Trophoblast cell (in vitro differentiated cells and primary cell): ENCODE data around the gene MAMLD1.

ENCODE experiments used
- DNase-seq, 2 donors: peaks; one replicate each; pipeline ENCODE4 v3.0.0-alpha.2; 2016
- H2AFZ ChIP-seq: 2 replicates; pipeline ENCODE4 v1.6.1; 2013; ENCODE audit warnings: low read length, moderate library complexity, mild to moderate bottlenecking; ENCODE audit not compliant: insufficient read depth, poor library complexity
- H2AK5ac ChIP-seq: 2 replicates; pipeline ENCODE4 v1.6.1; 2013; ENCODE audit warnings: mild to moderate bottlenecking, low read length
- H2BK120ac ChIP-seq: 2 replicates; pipeline ENCODE4 v1.6.1; 2013; ENCODE audit warnings: low read length, mild to moderate bottlenecking, moderate library complexity; ENCODE audit not compliant: insufficient read depth, poor library complexity
- H2BK12ac ChIP-seq: 2 replicates; pipeline ENCODE4 v1.6.1; 2013; ENCODE audit warnings: mild to moderate bottlenecking, low read length, moderate library complexity
- H2BK5ac ChIP-seq: 2 replicates; pipeline ENCODE4 v1.6.1; 2013; ENCODE audit warnings: low read length, low read depth, moderate library complexity, mild to moderate bottlenecking; ENCODE audit not compliant: poor library complexity
- H3K14ac ChIP-seq: 2 replicates; pipeline ENCODE4 v1.6.1; 2013; ENCODE audit warnings: mild to moderate bottlenecking, low read length
- H3K18ac ChIP-seq: 2 replicates; pipeline ENCODE4 v1.6.1; 2013; ENCODE audit warnings: mild to moderate bottlenecking, low read length
- H3K23ac ChIP-seq: 2 replicates; pipeline ENCODE4 v1.6.1; 2013; ENCODE audit warnings: low read length
- H3K27ac ChIP-seq: 2 replicates; pipeline ENCODE4 v1.5.1; 2013; ENCODE audit warnings: low read depth, mild to moderate bottlenecking, inconsistent platforms, low read length, moderate library complexity
- H3K27me3 ChIP-seq: 2 replicates; pipeline ENCODE4 v1.6.1; 2013; ENCODE audit warnings: inconsistent platforms, mild to moderate bottlenecking, low read length, moderate library complexity; ENCODE audit not compliant: insufficient read depth
- H3K36me3 ChIP-seq, 2 experiments: 1 replicate in 1 of 2; 2 replicates in 1 of 2; pipeline ENCODE4 v1.6.1; 2013; ENCODE audit warnings: low read length in 2 of 2, mild to moderate bottlenecking in 2 of 2, moderate library complexity in 1 of 2; ENCODE audit not compliant: insufficient read depth in 2 of 2, control insufficient read depth in 1 of 2
- H3K4ac ChIP-seq: 2 replicates; pipeline ENCODE4 v1.6.1; 2013; ENCODE audit warnings: low read depth, mild to moderate bottlenecking, low read length, moderate library complexity
- H3K4me1 ChIP-seq, 2 experiments: 1 replicate in 1 of 2; 2 replicates in 1 of 2; pipeline ENCODE4 v1.6.1; 2013; ENCODE audit warnings: low read length in 2 of 2, mild to moderate bottlenecking in 2 of 2, moderate library complexity in 1 of 2; ENCODE audit not compliant: insufficient read depth in 2 of 2, control insufficient read depth in 1 of 2
- H3K4me2 ChIP-seq: 2 replicates; pipeline ENCODE4 v1.6.1; 2013; ENCODE audit warnings: inconsistent platforms, mild to moderate bottlenecking, low read length, moderate library complexity
- H3K4me3 ChIP-seq: 2 replicates; pipeline ENCODE4 v1.5.1; 2013; ENCODE audit warnings: mild to moderate bottlenecking, low read depth, low read length, inconsistent platforms
- H3K79me1 ChIP-seq: one replicate; pipeline ENCODE4 v1.6.1; 2013; ENCODE audit warnings: low read length
- H3K79me2 ChIP-seq: 2 replicates; pipeline ENCODE4 v1.6.1; 2013; ENCODE audit warnings: low read length, mild to moderate bottlenecking; ENCODE audit not compliant: control insufficient read depth, insufficient read depth, poor library complexity
- H3K9ac ChIP-seq: 2 replicates; pipeline ENCODE4 v1.6.1; 2013; ENCODE audit warnings: mild to moderate bottlenecking, low read length
- H3K9me3 ChIP-seq: 2 replicates; pipeline ENCODE4 v1.6.1; 2013; ENCODE audit warnings: low read depth, mild to moderate bottlenecking, control low read depth, inconsistent platforms, low read length; ENCODE audit not compliant: insufficient read depth
- H4K12ac ChIP-seq: 2 replicates; pipeline ENCODE4 v1.6.1; 2013; ENCODE audit warnings: low read depth, mild to moderate bottlenecking, low read length, moderate library complexity
- H4K8ac ChIP-seq: 2 replicates; pipeline ENCODE4 v1.6.1; 2013; ENCODE audit warnings: low read depth, mild to moderate bottlenecking, low read length, moderate library complexity
- H4K91ac ChIP-seq: one replicate; pipeline ENCODE4 v1.6.1; 2013; ENCODE audit warnings: low read depth, mild to moderate bottlenecking, low read length, moderate library complexity
- WGBS: extraction: QIAGEN DNeasy Blood & Tissue Kit; methylation state at CpG from one replicate; pipeline ENCODE4 v1.1.7; 2013; ENCODE audit warnings: missing lambda C conversion rate; ENCODE audit not compliant: insufficient read length, insufficient coverage; ENCODE audit errors: extremely low coverage; 5-methylcytosine and 5-hydroxymethylcytosine counted together

The MAMLD1 gene

DNA sequence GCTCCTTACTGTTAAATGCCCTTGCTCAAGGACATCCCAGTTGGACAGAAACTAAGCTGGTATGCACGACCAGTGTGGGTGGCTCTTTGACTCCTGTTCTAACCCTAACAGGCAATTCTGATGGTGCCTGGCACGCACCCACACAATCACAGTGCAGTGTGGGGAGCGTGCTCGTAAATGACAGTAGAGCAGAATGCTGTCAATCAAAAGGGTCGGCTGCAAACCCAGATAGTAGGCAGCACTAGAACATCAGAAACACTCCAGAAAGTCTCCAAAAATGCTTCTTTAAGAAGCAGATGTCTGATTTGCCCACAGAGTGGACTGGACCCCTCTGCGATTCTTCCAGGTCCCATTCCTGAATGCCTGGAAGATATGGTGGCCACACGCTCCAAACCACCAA is 167.7 kb downstream of the MAMLD1 start:
- H3K4me1 ChIP-seq, result no peaks in the 10 kb centered on the region
- no peak overlapping the region for H3K27ac ChIP-seq
- no peaks in the 10 kb centered on the region for H3K36me3 ChIP-seq
- no CpG with 5 or more reads among the region's 7 CpGs for WGBS
- H2BK5ac ChIP-seq, result no peak overlapping the region
- no peak overlapping the region for H2AFZ ChIP-seq
- no peak overlapping the region for H2AK5ac ChIP-seq
- no peak overlapping the region for H3K4me2 ChIP-seq
- no peak overlapping the region for H3K4me3 ChIP-seq
- no peak for DNase-seq
- H3K79me1 ChIP-seq, result no peaks in the 10 kb centered on the region
- no peak overlapping the region for H4K12ac ChIP-seq
- H3K79me2 ChIP-seq, result no peaks in the 10 kb centered on the region
- H3K23ac ChIP-seq, result no peak overlapping the region
- no peak overlapping the region for H4K8ac ChIP-seq
- no peak overlapping the region for H2BK12ac ChIP-seq
- no peaks in the 10 kb centered on the region for H3K9me3 ChIP-seq
- no peaks in the 10 kb centered on the region for H3K27me3 ChIP-seq
- no peak overlapping the region for H3K18ac ChIP-seq
- H4K91ac ChIP-seq, result no peak overlapping the region
- H2BK120ac ChIP-seq, result no peak overlapping the region
- H3K4ac ChIP-seq, result no peak overlapping the region
- no peak overlapping the region for H3K14ac ChIP-seq
- no peak overlapping the region for H3K9ac ChIP-seq

DNA sequence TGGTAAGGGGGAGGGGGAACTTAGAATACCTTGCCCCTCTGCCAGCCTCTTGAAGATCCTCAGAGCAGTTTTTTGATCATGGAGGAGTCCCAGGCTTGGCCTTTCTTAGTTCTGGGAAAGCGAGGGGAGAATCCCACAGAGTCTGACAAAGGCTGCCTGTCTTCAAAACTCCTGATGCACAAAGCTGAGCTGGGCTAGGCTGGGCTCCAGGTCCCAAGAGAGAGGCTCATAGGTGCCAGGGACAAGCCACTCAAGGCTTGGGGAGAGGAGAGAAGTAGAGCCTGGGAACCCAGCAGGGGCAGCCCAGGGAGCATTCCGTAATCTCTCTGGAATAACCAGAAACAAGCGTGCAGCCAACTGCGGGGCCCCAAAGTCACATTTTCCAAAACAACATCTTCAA is 168.3 kb downstream of the MAMLD1 start:
- H3K4me1 ChIP-seq, result no peaks in the 10 kb centered on the region
- H2BK120ac ChIP-seq, result no peak overlapping the region
- no peak overlapping the region for H4K12ac ChIP-seq
- no peaks in the 10 kb centered on the region for H3K27me3 ChIP-seq
- H3K14ac ChIP-seq, result no peak overlapping the region
- no peak overlapping the region for H4K91ac ChIP-seq
- no peak overlapping the region for H3K18ac ChIP-seq
- H2BK12ac ChIP-seq, result no peak overlapping the region
- no peaks in the 10 kb centered on the region for H3K9me3 ChIP-seq
- no peak overlapping the region for H2AK5ac ChIP-seq
- H3K79me1 ChIP-seq, result no peaks in the 10 kb centered on the region
- no peak overlapping the region for H2AFZ ChIP-seq
- no peak overlapping the region for H2BK5ac ChIP-seq
- no peaks in the 10 kb centered on the region for H3K36me3 ChIP-seq
- no peak overlapping the region for H3K4ac ChIP-seq
- H3K4me2 ChIP-seq, result no peak overlapping the region
- H3K79me2 ChIP-seq, result no peaks in the 10 kb centered on the region
- DNase-seq, result no peak
- WGBS, result no CpG with 5 or more reads among the region's 4 CpGs
- no peak overlapping the region for H3K27ac ChIP-seq
- no peak overlapping the region for H3K23ac ChIP-seq
- no peak overlapping the region for H4K8ac ChIP-seq
- no peak overlapping the region for H3K9ac ChIP-seq
- H3K4me3 ChIP-seq, result no peak overlapping the region

DNA sequence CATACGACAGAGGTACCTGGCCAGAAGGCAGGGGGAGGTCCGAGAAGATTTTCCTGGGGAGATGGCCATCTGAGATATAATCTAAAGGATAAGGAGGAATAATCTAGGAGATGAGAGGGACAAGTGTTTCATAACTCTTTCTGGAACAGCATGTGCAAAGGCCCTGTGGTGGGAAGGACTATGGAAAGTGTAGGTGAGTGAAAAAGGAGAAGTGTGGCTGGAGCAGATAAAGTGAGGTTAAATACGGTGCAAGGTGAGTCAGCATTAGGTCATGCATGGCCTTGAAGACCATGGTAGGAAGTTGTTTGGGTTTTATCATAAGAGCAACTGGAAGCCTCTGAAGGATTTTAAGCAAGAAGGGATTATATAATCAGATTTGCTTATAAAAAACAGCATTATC is 170.7 kb downstream of the MAMLD1 start:
- Histone ChIP-seq H3K9me3 (peaks cover 4% of the 10 kb centered on the region), H4K8ac (no peak overlapping the region), H3K23ac (no peak overlapping the region), H3K4me1 (no peaks in the 10 kb centered on the region), H4K12ac (no peak overlapping the region), H2AFZ (no peak overlapping the region), H3K79me2 (no peaks in the 10 kb centered on the region), H3K9ac (no peak overlapping the region), H3K4ac (no peak overlapping the region), H3K4me3 (no peak overlapping the region), H3K14ac (no peak overlapping the region), H3K79me1 (no peaks in the 10 kb centered on the region), H2BK120ac (no peak overlapping the region), H2AK5ac (no peak overlapping the region), H4K91ac (no peak overlapping the region), H3K18ac (no peak overlapping the region), H3K36me3 (no peaks in the 10 kb centered on the region), H2BK5ac (no peak overlapping the region), H2BK12ac (no peak overlapping the region), H3K27me3 (no peaks in the 10 kb centered on the region), H3K4me2 (no peak overlapping the region), H3K27ac (no peak overlapping the region)
- DNase-seq, result no peak
- WGBS, result no CpG with 5 or more reads among the region's 3 CpGs

DNA sequence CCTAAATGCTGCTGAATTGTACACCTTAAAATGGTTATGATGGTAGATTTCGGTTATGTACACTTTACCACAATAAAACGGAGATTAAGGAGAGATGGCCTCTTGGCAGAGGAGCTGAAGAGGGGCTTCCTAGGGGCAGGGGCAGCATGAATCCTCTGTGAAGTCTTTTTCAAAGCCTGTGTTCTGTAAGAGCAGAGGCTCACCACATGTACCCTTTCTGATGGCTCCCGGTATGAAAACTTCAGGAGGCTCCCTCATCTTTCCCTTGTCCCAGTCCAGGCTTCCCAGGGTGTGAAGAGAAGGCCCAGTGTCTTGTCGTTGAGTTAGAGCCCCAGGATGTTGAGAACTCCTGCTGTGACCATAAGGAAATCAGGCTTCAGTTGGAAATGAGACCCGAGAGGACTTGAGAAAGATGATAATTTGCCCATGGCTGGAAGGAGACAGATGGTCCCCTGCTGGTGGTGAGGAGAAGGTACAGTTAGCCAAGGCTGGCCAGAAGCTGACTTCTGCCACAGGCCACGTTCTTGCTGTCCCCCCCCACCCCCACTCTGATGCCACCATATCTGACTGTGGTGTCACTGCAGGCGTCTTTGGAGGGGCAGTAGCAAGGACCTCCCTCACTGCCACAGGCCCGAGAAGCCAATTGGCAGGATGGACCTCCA is 173.5 kb downstream of the MAMLD1 start:
- no peak overlapping the region for H4K91ac ChIP-seq
- H3K4ac ChIP-seq, result no peak overlapping the region
- H2BK12ac ChIP-seq, result no peak overlapping the region
- no CpG with 5 or more reads among the region's 8 CpGs for WGBS
- no peak overlapping the region for H3K4me2 ChIP-seq
- no peak overlapping the region for H2BK5ac ChIP-seq
- H2AFZ ChIP-seq, result no peak overlapping the region
- H3K4me1 ChIP-seq, result no peaks in the 10 kb centered on the region
- no peak overlapping the region for H4K8ac ChIP-seq
- no peaks in the 10 kb centered on the region for H3K79me1 ChIP-seq
- no peak overlapping the region for H4K12ac ChIP-seq
- no peak overlapping the region for H3K27ac ChIP-seq
- peaks cover 4% of the 10 kb centered on the region for H3K9me3 ChIP-seq
- no peak overlapping the region for H3K4me3 ChIP-seq
- no peak overlapping the region for H3K18ac ChIP-seq
- no peaks in the 10 kb centered on the region for H3K79me2 ChIP-seq
- H3K36me3 ChIP-seq, result no peaks in the 10 kb centered on the region
- H2AK5ac ChIP-seq, result no peak overlapping the region
- H3K9ac ChIP-seq, result no peak overlapping the region
- peak in 1 of 2 donors; percentile 18 for DNase-seq
- no peak overlapping the region for H2BK120ac ChIP-seq
- no peak overlapping the region for H3K14ac ChIP-seq
- H3K27me3 ChIP-seq, result no peaks in the 10 kb centered on the region
- no peak overlapping the region for H3K23ac ChIP-seq
